Measurements from ENCODE around the gene FMO2. TPM values are rescaled to one million over a fixed set of nuclear protein-coding genes. Genes with fewer than 3 reads are reported as not detected.

Gene FMO2
- total and polyA plus RNA-seq, 8 donors = 13.7 to 63.4 (median 26.2) TPM

- H3K4me1 ChIP-seq = peaks cover 0 to 12% of the 10 kb centered on the region in 2 donors
- intact Hi-C loops (cut with DNase I) = no loop called here
- DNase-seq (no peak), ATAC-seq (no peak)
- H3K27me3 ChIP-seq = peaks cover 0 to 34% of the 10 kb centered on the region in 2 donors
- no peak overlapping the region for H3K4me3 ChIP-seq
- H3K9me3 ChIP-seq = no peaks in the 10 kb centered on the region
- no peaks in the 10 kb centered on the region for H3K36me3 ChIP-seq
- TF ChIP-seq CTCF (IDR thresholded peaks at IDR 0.05) = no peak
- H3K27ac ChIP-seq = no peak overlapping the region
Observed at GRCh38 chr1:171248841-171249240, 63.7 kb downstream of the FMO2 start.

- no peak for TF ChIP-seq CTCF (IDR thresholded peaks at IDR 0.05)
- Histone ChIP-seq H3K4me3 (no peak overlapping the region), H3K36me3 (no peaks in the 10 kb centered on the region), H3K27me3 (peaks cover 0 to 34% of the 10 kb centered on the region in 2 donors), H3K27ac (no peak overlapping the region), H3K4me1 (peaks cover 0 to 12% of the 10 kb centered on the region in 2 donors), H3K9me3 (no peaks in the 10 kb centered on the region)
- no peak for ATAC-seq
- intact Hi-C loops (cut with DNase I) = no loop called here
- DNase-seq = no peak
Observed at GRCh38 chr1:171250263-171250662, 65.2 kb downstream of the FMO2 start.

- no peaks in the 10 kb centered on the region for H3K9me3 ChIP-seq
- intact Hi-C loops (cut with DNase I) = no loop called here
- peak in 3 of 4 donors; percentile 37 to 79 (median 66) for DNase-seq
- TF ChIP-seq CTCF (IDR thresholded peaks at IDR 0.05) = peak; percentile 26 to 39
- H3K27ac ChIP-seq = no peak overlapping the region
- peaks cover 0 to 12% of the 10 kb centered on the region in 2 donors for H3K4me1 ChIP-seq
- peak; percentile 82 for ATAC-seq
- peak overlapping the region; percentile 28 to 40 for H3K4me3 ChIP-seq
- H3K36me3 ChIP-seq = no peaks in the 10 kb centered on the region
- peaks cover 0 to 38% of the 10 kb centered on the region in 2 donors for H3K27me3 ChIP-seq
Observed at GRCh38 chr1:171251042-171251951, 66.2 kb downstream of the FMO2 start.

- H3K27ac ChIP-seq = no peak overlapping the region
- H3K27me3 ChIP-seq = peaks cover 0 to 38% of the 10 kb centered on the region in 2 donors
- no peaks in the 10 kb centered on the region for H3K36me3 ChIP-seq
- intact Hi-C loops (cut with DNase I) = no loop called here
- no peaks in the 10 kb centered on the region for H3K9me3 ChIP-seq
- TF ChIP-seq CTCF (IDR thresholded peaks at IDR 0.05) = no peak
- ATAC-seq (no peak), DNase-seq (no peak)
- H3K4me3 ChIP-seq = peak overlapping the region in 1 of 2 donors; percentile 40
- peaks cover 0 to 12% of the 10 kb centered on the region in 2 donors for H3K4me1 ChIP-seq
Observed at GRCh38 chr1:171251952-171252300, 66.8 kb downstream of the FMO2 start.

- no peak for TF ChIP-seq CTCF (IDR thresholded peaks at IDR 0.05)
- H3K9me3 ChIP-seq = no peaks in the 10 kb centered on the region
- DNase-seq (no peak), ATAC-seq (no peak)
- H3K27me3 ChIP-seq = peaks cover 0 to 38% of the 10 kb centered on the region in 2 donors
- H3K4me1 ChIP-seq = peaks cover 0 to 12% of the 10 kb centered on the region in 2 donors
- no peak overlapping the region for H3K4me3 ChIP-seq
- no peaks in the 10 kb centered on the region for H3K36me3 ChIP-seq
- no peak overlapping the region for H3K27ac ChIP-seq
- intact Hi-C loops (cut with DNase I) = no loop called here
Observed at GRCh38 chr1:171252482-171252881, 67.4 kb downstream of the FMO2 start.
